Erythroblast (primary cell): ENCODE results near the gene KIRREL1.

Experiments used
- GATA1 ChIP-seq: IDR thresholded peaks from 2 replicates; pipeline ENCODE4 v1.6.1; 2011; ENCODE audit warnings: low read depth, mild to moderate bottlenecking, control low read depth, low read length, moderate library complexity
- POLR2A ChIP-seq: IDR thresholded peaks from 2 replicates; pipeline ENCODE4 v1.6.1; 2011; ENCODE audit warnings: mild to moderate bottlenecking, low read length

DNA sequence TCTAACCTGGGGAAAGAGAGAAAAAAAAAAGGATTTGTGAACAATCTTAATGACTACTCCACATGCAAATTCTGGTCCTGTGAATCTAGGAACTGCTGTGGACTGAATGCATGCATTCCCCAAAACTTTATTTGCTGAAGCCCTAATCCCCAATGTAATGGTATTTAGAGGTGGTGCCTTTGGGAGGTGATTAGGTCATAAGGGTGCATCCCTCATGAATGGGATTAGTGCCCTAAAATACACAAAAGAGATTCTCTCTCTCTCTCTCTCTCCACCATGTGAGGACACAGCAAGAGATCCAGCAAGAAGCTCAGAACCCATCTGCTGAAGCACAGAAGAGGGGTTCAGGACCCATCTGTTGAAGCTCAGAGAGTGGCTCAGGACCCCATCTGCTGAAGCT lies 26.2 kb upstream of the KIRREL1 start:
- no peak for TF ChIP-seq POLR2A
- no peak for TF ChIP-seq GATA1
